GM19035 (cell line): ENCODE data around the gene CDCA4.
"Not testable (repeated sequence)": the region's sequence is repeated elsewhere in the genome, so short reads cannot be mapped to it uniquely, and the experiment has no call there.

Experiments used
- ATAC-seq: cut with Tn5 transposase; IDR thresholded peaks from one replicate; pipeline ENCODE4 v1.9.1; 2021; ENCODE audit not compliant: unreplicated experiment

CDCA4 gene

DNA sequence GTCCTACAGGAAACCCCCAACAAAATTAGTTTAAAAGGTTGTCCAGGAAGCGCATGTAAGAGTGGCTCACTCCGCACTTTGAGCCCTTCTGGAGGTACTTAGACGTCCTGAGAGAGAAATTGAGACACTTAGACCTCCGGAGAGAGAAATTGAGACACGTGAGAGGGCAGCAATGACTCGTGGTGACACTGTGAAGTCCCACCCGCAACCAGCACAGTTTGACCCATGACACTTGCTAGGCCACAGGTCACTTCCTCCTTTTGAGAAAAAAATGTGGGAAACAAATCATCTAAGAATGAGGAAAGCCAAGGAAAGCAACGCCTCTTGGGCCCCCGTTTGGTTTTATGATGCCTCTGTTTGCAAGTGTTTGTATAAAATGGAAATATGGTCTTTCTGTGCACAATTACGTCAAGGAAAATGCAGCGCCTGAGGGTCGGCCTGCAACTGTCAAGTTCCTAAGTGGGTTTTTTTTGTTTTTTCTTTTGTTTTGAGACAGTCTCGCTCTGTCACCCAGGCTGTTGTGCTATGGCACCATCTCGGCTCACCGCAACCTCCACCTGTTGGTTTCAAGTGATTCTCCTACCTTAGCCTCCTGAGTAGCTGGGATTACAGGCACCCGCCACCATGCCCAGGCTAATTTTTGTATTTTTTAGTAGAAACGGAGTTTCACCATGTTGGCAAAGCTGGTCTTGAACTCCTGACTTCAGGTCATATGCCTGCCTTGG, 13.6 kb upstream of the CDCA4 start:
- ATAC-seq = no peak

DNA sequence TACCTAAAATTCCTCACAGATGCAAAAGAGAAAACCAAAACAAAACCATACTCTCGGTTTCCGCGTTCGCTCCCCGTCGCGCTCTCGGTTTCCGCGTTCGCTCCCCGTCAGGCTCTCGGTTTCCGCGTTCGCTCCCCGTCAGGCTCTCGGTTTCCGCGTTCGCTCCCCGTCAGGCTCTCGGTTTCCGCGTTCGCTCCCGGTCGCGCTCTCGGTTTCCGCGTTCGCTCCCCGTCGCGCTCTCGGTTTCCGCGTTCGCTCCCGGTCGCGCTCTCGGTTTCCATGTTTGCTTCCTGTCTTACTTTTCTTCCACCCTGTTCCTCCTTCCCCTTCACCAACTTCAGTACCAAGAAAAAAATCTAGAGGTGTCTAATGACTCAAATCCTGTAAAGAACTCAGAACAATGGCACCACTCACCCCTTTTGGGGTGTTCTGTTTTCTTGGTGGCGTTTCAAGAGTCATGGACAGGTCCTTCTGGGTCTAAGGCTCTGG, 12.6 kb upstream of the CDCA4 start:
- ATAC-seq = not testable (repeated sequence)

DNA sequence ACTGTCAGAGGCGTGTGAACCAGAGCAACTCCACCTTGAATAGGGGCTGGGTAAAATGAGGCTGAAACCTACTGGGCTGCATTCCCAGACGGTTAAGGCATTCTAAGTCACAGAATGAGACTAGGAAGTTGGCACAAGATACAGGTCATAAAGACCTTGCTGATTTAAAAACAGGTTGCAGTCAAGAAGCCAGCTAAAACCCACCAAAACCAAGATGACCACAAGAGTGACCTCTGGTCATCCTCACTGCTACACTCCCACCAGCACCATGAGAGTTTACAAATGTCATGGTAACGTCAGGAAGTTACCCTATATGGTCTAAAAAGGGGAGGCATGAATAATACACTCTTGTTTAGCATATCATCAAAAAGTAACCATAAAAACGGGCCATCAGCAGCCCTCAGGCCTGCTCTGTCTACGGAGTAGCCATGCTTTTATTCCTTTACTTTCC, 11.6 kb upstream of the CDCA4 start:
- ATAC-seq = not testable (repeated sequence)

DNA sequence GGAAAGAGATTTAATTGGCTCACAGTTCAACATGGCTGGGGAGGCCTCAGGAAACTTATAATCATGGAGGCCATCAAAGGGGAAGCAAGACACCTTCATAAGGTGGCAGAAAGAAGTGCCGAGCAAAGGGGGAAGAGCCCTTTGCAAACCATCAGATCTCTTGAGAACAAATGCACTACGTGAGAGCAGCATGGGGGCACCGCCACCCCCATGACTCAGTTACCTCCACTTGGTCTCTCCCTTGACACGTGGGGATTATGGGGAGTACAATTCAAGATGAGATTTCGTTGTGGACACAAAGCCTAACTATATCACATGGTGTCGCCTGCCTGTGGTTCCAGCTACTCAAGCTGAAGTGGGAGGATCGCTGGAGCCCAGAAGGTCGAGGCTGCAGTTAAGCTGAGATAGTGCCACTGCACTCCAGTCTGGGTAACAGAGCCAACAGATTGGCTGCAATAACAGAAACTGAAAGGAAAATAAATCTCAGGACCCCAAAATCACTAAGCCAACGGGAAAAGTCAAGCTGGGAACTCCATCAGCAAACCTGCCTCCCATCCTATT, 10.0 kb upstream of the CDCA4 start:
- no peak for ATAC-seq

DNA sequence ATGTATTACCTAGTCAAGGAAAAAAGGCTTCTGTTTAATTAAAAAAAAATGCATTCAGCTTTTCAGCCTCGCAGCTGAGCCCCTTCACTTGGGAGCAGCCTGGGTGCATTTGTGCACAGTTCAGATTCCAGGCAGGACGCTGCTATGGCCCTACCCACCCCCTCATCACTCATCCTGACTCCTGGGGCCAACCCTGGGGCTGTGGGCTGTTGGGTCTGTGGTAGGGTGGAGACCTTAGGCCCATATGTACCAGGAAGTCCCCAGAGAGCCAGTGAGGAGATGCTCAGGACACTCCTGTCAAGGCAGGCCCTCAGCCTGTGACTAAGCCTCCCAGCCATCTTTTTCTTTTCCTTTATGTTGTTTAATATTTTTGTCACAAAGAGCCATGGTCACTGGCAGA, 9.3 kb upstream of the CDCA4 start:
- ATAC-seq = no peak

DNA sequence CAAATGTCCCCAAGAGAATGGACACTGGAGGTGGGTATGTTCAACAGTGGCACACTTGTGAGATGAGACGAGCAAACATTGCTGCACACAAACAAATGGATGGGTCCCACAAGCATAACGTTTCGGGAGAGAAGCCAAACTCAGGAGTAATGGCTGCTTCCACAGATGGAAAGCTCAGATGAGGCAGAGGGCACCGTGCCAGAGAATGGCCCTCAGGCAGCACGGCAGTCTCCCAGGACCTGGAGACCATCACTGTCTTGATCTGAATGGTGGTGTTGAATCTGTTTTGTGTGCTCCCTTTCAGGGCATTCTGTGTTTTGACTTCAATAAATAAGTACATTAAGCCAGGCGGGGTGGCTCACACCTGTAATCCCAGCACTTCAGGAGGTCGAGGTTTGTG, 8.5 kb upstream of the CDCA4 start:
- no peak for ATAC-seq

DNA sequence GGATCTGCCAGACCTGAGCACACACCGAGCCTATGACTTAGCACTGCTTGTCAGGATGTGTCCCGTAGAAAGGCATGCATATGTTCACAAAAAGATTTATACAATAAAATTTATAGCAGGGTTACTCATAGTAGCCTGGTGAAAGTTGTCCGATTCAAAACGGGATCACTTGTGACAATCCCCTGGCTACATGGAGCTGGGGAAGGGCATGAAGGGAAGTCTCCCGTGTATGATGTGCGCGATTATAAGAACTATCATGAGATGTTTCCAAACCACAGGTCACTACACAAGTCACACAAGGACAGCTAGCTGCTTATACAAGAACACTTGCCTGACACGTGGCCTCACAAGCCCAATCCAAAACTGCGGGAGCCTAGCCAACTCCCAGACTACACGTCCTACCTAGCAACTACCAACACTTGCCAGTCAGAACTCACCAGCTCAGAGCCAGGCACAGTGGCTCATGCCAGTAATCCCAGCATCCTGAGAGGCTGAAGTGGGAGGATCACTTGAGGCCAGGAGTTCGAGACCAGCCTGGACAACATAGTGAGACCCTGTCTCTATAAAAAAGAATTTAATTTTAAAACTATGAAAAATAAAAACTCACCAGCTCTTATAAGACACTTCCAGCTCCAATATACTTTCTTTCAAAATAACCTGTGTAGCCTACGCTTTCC, 7.5 kb upstream of the CDCA4 start:
- no peak for ATAC-seq

DNA sequence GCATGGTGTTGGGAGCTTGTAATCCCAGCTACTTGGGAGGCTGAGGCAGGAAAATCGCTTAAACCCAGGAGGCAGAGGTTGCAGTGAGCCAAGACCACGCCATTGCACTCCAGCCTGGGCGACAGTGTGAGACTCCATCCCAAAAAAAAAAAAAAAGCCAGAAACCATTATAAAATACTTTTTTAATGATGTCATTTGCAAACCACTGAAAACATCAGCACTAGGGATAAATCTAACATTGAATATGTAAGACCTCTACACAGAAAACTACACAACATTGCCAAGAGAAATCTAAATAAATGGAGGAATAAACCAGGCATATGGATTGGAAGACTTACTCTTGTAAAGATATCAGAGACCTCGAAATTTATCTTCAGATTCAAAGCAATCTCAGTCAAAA, 6.8 kb upstream of the CDCA4 start:
- not testable (repeated sequence) for ATAC-seq

DNA sequence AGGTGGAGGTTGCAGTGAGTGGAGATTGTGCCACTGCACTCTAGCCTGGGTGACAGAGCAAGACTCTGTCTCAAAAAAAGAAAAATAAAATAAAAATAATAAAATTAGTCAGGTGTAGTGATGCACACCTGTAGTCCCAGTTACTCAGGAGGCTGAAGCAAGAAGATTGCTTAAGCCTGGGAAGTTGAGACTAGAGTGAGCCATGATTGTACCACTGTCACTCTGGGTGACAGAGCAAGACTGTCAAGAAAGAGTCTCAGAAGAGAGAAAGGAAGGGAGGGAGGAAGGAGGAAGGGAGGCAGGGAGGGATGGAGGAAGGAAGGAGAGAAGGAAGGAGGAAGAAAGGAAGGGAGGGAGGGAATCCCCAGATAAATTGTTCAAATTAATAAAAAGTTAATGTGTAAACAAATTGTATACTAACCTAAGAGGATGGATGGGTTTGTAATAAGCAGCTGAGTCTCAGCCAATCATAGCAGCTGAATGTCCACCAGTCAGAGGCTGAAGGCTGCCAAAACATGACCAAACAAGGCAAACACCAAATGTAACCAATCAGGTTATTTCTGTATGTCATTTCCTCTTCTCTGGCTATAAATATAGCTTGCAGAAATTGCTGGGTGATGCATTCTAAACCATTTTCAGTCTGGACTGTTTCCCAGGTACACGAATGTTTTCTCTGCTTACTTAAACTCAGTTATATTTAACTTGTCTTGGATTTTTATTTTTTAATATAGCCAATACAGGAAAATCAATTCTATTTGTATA, 6.1 kb upstream of the CDCA4 start:
- ATAC-seq = no peak

DNA sequence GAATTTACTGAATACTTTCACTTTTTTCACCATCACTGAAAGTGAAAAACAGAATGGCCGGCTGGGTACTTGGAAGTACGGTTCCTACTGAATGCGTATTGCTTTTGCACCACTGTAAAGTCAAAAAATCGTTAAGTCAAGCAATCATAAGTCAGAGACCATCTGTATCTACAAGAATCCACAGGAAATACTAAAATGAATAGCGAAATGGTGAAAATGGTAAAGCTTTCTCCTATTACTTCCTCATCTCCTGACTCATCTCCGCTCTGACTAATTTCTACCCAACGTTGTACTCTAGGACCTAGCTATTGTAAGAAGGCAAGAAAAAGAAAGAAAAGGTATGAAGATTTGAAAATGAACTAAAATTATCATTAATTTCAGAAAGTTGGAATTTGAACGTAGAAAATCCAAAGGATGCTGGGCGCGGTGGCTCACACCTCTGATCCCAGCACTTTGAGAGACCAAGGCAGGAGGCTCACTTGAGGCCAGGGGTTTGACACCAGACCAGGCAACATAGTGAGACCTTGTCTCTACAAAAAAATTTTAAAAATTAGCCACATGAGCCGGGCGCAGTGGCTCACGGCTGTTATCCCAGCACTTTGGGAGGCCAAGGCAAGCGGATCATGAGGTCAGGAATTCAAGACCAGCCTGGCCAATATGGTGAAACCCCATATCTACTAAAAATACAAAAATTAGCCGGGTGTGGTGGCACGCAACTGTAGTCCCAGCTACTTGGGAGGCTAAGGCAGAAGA, 5.3 kb upstream of the CDCA4 start:
- ATAC-seq = no peak

DNA sequence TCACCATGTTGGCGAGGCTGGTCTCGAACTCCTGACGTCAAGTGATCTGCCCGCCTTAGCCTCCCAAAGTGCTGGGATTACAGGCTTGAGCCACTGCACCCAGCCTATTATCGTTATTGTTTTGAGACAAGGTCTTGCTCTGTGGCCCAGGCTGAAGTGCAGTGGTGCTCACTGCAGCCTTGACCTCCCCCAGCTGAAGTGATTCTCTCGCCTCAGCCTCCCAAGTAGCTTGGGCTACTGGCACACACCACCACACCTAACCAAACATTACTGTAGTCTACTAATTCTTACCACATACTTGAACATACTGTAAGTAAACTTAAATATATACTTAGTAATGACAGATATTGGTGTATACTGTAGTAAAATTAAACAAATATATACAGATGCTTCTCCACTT, 4.5 kb upstream of the CDCA4 start:
- no peak for ATAC-seq

DNA sequence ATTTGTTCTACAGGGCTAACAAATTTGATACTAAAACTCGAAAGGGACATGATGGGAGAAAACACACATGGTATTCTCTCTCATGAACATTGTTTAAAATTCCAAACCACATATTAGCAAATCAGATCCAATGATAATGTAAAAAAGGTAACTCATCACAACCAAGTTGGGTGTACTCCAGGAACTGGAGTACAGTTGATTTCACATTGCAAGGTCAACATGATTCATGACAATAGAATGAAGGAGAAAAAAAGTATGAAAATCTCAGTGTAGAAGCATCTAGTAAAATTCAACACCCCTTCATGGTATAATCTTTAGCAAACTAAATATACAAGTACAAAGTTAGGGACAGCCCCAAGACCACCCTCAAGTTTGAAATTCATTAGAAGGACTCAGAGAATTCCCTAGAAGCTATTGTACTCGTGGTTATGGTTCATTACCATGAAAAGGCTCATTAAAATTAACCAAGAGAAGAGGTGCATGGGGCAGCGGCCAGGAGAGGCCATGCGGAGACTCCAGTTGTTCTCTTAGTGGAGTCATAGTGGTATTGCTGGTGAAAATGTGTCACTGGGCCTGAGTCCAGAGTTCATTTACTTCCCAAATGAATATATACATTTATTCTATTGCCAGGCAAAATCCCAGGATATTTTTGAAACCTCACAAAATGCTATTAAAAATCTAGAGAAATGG, 3.1 kb upstream of the CDCA4 start:
- no peak for ATAC-seq

DNA sequence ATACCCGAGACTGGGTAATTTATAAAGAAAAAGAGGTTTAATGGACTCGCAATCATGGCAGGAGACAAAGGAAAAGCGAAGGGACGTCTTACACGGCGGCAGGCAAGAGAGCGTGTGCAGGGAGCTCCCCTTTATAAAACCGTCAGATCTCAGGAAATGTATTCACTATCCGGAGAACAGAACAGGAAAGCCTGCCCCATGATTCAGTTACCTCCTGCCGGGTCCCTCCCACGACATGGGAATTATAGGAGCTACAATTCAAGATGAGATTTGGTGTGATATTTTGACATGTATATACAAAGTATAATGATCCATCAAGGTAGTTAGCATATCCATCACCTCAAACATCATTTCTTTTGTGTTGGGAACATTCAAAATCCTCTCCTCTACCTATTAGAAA, 2.3 kb upstream of the CDCA4 start:
- no peak for ATAC-seq

DNA sequence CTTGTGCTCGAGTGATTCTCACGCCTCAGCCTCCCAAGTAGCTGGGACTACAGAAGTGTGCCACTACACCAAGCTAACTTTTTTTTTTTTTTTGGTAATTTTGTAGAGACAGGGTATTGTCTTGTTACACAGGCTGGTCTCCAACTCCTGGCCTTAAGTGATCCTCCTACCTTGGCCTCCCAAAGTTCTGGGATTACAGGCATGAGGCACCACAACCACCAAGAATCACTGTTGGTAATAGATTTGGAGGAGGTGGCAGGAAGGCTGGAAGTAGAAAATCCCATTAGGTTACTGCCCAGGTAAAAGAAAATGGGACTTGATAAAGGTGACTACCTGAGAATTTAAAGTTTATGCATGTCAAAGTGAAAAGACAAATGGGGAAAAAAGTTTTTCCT, 1.4 kb upstream of the CDCA4 start:
- no peak for ATAC-seq

DNA sequence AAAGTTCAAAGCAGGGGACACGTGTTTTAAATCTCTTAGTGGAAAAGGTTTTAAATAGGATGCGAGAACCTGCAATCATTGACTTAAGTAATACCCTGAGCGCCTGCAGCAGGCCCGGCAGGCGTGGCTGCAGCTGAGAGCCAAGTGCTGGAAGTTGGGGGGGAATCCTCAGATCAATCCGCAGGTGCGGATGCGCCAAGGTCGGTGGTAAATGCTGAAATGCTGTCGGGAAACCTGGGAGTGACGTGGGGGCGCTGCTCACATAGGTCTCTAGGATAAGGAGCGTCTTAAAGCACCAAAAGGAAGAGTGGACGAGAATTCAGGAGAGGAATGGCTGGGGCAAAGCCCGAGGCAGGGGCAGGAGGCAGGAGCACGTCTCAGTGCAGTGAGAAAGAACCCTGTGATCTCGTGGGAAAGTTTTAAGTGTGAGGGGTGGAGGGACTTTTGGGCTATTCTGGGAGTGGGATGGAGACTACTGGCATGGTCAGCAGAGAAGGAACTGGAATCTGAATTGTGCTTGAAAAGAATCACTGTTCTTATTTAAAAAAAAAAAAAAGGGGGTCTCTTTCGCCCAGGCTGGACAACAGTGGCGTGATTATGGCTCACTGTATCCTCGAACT, 883 bp upstream of the CDCA4 start:
- ATAC-seq = peak; percentile 4

DNA sequence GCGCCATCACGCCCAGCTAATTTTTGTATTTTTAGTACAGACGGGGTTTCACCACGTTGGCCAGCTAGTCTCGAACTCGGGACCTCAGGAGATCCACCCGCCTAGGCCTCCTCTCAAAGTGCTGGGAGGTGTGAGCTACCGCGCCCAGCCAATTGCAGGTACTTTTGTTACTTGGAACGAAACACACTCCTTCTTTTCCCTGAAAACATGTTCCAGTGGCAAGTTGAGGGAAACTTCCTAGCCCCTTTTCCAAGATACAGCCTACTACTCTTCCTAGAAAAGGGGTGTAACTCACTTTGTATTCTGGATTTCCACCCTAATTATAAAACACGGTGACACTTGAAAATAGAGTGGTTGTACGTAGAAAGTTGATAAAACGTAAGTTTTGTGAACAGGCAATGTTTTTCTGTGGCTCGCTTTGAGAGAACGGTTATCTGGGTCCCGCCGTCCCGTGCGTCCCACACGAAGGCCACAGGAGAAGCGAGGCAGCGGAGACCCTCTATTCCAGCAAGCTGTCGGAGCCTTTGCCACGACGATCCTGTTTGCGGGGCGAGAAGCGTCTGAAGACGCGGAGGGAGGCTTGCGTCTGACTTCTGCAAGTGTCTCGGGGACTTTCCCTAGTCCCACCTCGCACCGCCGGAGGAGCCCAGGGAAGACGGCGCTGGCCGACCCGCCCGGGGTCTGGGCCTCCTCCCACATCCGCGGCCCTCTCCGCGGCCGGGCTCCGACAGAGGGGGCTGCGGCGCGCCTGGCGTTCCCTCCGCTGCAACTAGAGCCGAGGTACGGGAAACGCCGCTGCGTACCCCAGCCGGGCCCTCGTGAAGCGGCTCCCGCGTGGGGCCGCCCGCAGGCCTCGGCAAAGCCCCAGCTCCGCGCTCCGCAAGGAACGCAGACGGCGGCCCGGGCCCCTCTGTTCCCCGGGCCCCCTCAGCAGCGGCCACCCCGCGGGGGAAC, 745 bp downstream of the CDCA4 start:
- peak; percentile 34 for ATAC-seq

DNA sequence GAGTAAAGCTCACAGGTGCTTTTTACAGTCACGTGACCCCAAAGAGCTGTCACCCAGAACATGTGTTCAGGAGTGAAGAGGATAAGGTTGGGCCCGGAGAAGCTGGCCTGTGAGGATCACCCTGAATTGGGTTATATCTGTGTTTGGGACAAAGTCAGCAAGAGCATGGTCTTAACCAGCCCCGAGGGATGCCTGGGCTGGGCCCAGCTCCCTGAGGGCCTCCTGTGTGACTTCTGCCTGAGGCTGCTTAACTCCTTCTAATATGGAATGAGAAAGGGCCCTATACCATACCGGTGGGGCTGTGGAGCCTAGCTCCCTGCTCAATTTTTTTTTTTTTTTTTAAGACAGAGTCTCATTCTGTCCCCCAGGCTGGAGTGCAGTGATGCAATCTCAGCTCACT, 2.5 kb downstream of the CDCA4 start:
- ATAC-seq = no peak

DNA sequence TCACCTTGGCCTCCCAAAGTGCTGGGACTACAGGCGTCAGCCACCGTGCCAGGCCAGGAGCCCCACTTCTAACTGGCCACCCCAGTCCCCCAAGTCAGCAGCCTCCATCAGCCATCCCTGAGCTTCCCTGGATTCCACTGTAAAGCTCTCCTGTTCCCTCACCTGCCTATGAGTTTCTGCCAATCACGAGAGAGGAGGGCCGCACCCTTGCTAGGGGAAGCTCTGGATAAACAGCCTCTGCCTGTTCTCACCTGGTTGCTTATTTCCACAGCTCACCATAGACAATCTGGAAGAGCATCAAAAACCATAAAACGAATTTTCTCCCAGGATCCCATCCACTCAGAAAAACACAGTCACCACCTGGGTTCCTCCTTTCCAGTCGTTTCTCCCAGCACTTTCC, 5.0 kb downstream of the CDCA4 start:
- no peak for ATAC-seq

DNA sequence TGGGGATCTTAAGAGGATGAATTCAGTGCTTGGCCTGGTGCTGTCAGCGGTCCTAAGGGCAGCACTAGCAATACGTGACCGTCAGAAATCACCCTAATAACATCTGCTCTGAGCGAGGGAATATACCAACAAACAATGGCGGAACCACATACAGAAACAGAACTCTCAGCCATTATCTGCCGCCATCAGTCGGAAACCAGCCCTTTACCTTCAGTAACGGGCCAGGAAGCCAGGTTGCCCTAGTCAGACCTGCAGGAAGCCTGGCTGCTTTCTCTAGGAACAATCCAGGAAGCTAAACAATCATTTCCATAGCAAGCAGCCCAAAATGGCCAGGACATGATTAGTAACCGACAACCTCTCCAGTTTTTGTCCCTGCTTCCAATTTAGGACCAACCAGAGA, 5.6 kb downstream of the CDCA4 start:
- no peak for ATAC-seq
